ENCODE measurements around the gene SHISA6. TPM values are rescaled to one million over a fixed set of nuclear protein-coding genes. Genes with fewer than 3 reads are reported as not detected.

The SHISA6 gene
- total and polyA plus RNA-seq, 7 donors, result 0.22 to 1.8 (median 0.40) TPM

GRCh38 chr17:11276486-11276885 lies 35.5 kb downstream of the SHISA6 start:
- Histone ChIP-seq H3K4me1 (no peaks in the 10 kb centered on the region), H3K9me3 (peaks cover 6% of the 10 kb centered on the region), H3K27me3 (ENCODE audit: insufficient read depth in 3 of 3, low read length in 2 of 3) (peaks cover 0 to 3% (median 0%) of the 10 kb centered on the region in 3 donors), H3K4me3 (no peak overlapping the region), H3K27ac (no peak overlapping the region), H3K36me3 (ENCODE audit: insufficient read depth in 1 of 2, low read depth in 1 of 2) (no peaks in the 10 kb centered on the region)
- ATAC-seq, result no peak
- 77 to 89% (median 87%) methylated on average over 4 of the region's 4 CpGs for WGBS, 3 donors
- no peak for DNase-seq
- no peak for TF ChIP-seq CTCF (IDR thresholded peaks at IDR 0.05)
- intact Hi-C loops (cut with DNase I), result no loop called here

GRCh38 chr17:11278186-11278991 lies 37.4 kb downstream of the SHISA6 start:
- no peak overlapping the region for H3K4me3 ChIP-seq
- H3K27me3 ChIP-seq (ENCODE audit: insufficient read depth in 3 of 3, low read length in 2 of 3), result no peaks in the 10 kb centered on the region
- ATAC-seq (no peak), DNase-seq (no peak)
- 25 to 35% (median 26%) methylated on average over 15 of the region's 15 CpGs for WGBS, 3 donors
- H3K4me1 ChIP-seq, result no peaks in the 10 kb centered on the region
- H3K27ac ChIP-seq, result no peak overlapping the region
- TF ChIP-seq CTCF (IDR thresholded peaks at IDR 0.05), result no peak
- peaks cover 6% of the 10 kb centered on the region for H3K9me3 ChIP-seq
- intact Hi-C loops (cut with DNase I), result no loop called here
- no peaks in the 10 kb centered on the region for H3K36me3 ChIP-seq (ENCODE audit: insufficient read depth in 1 of 2, low read depth in 1 of 2)

GRCh38 chr17:11278992-11279270 lies 37.9 kb downstream of the SHISA6 start:
- ATAC-seq, result no peak
- no peak overlapping the region for H3K4me3 ChIP-seq
- no peaks in the 10 kb centered on the region for H3K4me1 ChIP-seq
- intact Hi-C loops (cut with DNase I), result no loop called here
- 40 to 53% (median 48%) methylated on average over 3 of the region's 3 CpGs for WGBS, 3 donors
- TF ChIP-seq CTCF (IDR thresholded peaks at IDR 0.05), result no peak
- H3K27me3 ChIP-seq (ENCODE audit: insufficient read depth in 3 of 3, low read length in 2 of 3), result no peaks in the 10 kb centered on the region
- DNase-seq, result no peak
- H3K27ac ChIP-seq, result no peak overlapping the region
- no peaks in the 10 kb centered on the region for H3K36me3 ChIP-seq (ENCODE audit: insufficient read depth in 1 of 2, low read depth in 1 of 2)
- H3K9me3 ChIP-seq, result peaks cover 6% of the 10 kb centered on the region

- ATAC-seq (no peak), DNase-seq (no peak)
- 70% methylated on average over 6 of the region's 6 CpGs for WGBS, 3 donors
- no peaks in the 10 kb centered on the region for H3K4me1 ChIP-seq
- no peak overlapping the region for H3K27ac ChIP-seq
- no peaks in the 10 kb centered on the region for H3K36me3 ChIP-seq (ENCODE audit: insufficient read depth in 1 of 2, low read depth in 1 of 2)
- no peak overlapping the region for H3K4me3 ChIP-seq
- intact Hi-C loops (cut with DNase I), result no loop called here
- peaks cover 6% of the 10 kb centered on the region for H3K9me3 ChIP-seq
- no peaks in the 10 kb centered on the region for H3K27me3 ChIP-seq (ENCODE audit: insufficient read depth in 3 of 3, low read length in 2 of 3)
- TF ChIP-seq CTCF (IDR thresholded peaks at IDR 0.05), result no peak
These were observed 38.8 kb downstream of the SHISA6 start for GRCh38 chr17:11279776-11280344.
